Hematopoietic multipotent progenitor cell treated with erythropoietin and hydrocortisone succinate and interleukin-3 and kit ligand, for 17 days (in vitro differentiated cells): ENCODE measurements around the gene DNAJC17.

Experiments
- DNase-seq: peaks from one replicate; pipeline ENCODE4 v3.0.0-alpha.2; 2015; ENCODE audit warnings: low spot score

The DNAJC17 gene

DNA sequence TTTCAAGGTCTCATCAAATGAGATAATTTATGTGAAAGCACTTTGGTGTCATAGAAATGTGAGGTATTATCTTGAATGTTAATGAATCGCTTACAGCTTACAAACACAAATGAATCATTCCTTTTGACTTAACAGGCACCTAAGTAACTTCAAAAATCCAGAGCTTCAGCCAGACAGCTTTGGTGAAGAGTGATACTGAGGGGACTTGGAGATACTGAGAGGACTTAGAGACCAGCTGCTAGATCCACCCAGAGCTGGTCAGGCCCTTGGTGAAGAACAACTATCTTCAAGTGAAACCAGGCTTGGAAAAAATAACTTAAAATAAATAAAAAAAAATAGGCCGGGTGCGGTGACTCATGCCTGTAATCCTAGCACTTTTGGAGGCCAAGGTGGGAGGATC is 16.6 kb downstream of the DNAJC17 start:
- no peak for DNase-seq

DNA sequence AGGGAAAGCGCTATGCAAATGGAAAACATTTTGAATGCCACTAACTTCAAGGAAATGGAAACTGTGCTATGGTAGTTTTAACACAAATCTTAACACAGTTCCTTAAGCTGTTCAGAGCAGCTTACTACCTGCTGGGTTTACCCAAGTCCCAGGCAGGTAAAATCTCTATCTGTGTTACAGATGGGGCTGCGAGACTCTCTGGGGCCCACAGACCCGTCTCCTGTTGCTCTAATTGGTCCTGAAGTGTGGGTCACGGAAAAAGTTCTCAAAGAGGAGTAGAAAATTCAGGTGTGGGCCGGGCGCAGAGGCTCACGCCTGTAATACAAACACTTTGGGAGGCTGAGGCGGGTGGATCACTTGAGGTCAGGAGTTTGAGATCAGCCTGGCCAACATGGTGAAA is 17.3 kb downstream of the DNAJC17 start:
- no peak for DNase-seq

DNA sequence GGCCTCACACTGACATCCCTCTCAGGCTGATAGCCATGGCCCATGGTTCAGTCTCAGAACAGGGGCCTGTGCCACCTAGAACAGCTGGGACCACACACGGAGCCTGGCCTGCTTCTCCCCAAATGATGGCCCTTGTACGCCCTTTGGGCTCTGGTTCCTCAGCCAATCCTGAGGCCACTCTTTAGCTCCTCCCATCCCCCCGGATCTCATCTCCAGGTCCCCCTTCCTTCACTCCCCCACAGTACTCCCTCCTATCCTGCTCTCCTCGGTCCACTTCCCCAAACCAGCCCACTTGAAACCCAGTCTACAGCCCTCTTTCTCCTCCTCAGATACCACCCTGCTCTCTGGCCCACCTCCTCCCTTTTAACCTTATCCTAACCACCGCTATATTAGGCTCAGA is 18.2 kb downstream of the DNAJC17 start:
- no peak for DNase-seq

DNA sequence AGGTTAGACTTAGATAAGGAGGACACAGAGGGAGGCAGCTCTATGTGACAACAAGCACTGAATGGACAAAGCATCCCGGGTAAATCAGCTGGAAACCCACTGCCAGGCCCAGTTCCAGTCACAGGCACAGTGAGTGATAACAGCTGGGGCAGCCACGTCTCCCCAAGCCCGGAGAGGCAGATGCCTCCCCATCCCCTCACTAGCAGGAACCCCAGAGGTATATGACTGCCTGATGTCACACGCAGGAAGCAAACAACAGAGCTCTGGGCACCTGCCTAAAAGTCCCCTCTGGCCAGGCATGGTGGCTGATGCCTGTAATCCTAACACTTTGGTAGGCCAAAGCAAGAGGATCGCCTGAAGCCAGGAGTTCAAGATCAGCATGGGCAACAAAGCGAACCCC is 19.3 kb downstream of the DNAJC17 start:
- no peak for DNase-seq

DNA sequence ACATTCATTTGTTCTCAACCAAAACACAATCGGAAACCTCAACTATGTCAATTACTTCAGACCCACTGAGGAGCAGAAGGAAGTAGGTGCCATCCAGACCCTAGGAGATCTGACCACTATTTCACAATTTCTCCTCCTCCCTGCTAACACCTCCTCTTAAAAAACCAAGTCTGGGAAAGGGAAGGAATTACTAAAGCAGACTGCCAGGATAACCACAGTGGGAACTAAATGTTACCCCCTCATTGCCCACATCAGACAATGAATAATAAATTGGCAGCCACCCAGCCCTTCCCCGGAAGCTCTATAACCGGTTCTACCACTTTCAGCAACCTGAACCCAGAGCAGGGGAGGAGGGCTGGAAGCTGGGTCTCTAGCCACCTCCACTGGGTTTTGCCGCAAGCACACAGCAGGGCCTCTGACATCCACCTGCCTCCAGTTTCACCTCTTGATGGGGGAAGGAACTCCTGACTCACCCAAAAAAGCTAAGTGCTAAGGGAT is 19.9 kb downstream of the DNAJC17 start:
- DNase-seq, result no peak

DNA sequence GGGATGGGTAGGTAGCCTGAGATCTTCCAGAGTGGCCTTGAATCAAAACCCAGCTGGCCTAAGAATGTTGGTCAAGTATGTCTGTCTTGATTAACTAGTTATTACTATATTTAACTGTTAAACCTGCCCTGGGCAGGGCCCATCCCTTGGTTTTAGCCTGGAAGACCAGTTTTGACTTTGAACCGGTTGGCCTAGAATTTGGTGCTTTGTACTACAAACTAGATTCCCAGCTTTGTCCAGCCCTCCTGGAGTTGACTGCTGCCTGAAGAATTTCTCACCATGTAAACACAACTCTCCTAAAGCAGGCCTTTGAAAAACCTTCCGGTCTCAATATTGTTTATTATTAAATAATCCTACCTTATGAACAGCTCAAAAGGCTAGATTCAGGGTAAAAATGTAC is 21.5 kb downstream of the DNAJC17 start:
- DNase-seq, result no peak

DNA sequence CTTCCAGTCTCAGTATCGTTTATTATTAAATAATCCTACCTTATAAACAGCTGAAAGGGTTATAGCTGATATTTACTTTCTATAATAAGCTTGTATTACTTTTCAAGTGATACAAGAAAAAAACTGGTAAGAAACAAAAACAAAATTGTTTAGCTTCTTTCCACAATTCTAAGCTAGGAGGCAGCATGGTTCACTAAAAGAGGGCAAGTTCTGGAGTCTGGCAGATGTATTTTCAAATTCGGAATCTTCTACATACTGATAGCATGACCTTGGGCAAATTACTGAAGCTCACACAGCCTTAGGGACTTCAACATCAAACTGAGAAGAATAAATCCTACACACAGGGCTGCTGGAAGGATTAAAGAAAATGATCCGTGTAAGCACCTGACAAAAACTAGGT is 22.1 kb downstream of the DNAJC17 start:
- peak; percentile 21 for DNase-seq

DNA sequence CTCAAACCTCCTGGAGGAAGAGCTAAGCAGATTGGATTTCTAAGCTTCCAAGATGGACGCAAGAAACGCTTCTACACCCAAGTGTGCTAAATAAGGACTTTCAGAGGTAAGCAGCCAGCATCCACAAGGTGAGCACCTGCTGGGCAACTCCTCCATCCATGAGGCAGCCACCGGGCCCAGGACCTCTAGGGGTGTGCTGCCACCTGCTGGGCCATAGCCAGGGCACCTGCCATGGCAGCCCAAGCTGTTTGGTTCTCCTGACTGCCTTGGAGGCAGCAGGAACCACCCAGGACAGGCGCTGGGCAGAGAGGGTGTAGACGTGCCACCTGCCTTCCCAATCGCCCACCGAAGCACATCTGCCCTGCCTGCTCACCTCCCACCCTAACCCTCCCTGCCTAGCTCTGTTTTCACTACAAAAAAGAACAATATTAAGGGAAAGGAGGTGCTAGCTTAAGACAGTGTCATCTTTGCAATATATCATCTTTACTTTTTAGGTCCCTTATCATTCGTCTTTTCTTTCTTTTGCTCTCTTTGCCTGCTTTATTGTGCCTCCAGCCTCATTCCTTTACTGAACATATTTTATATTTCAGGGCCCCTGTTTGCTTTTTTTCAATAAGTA is 24.6 kb downstream of the DNAJC17 start:
- DNase-seq, result peak; percentile 92

DNA sequence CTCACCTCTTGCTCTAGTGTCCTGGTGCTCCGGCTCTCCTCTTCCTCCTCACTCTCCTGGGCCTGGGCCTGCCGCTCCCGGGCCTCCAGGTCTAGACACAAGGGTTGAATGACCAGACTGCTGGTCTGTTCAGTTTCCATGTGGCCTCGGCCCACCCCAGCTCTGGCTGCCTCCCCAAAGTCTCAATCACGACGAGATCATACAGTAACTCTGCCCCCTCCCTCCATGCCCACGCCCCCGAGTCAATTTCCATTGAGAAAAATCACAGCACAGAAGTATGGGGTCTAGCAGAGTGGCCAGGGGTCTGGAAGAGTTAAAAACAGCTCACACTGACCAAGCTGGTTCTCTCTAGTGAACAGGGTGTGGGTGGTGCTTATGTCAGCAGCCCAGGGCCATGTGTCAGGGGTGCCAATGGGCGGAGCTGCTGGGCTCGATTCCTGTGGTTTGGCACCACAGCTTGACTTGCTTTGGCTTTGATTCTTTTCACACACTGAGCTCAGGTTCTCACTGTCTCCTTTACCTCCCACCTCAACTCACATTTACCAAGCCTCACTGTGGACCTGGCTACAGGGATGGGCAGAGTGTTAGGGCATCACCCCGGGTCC is 30.6 kb downstream of the DNAJC17 start:
- peak; percentile 61 for DNase-seq

DNA sequence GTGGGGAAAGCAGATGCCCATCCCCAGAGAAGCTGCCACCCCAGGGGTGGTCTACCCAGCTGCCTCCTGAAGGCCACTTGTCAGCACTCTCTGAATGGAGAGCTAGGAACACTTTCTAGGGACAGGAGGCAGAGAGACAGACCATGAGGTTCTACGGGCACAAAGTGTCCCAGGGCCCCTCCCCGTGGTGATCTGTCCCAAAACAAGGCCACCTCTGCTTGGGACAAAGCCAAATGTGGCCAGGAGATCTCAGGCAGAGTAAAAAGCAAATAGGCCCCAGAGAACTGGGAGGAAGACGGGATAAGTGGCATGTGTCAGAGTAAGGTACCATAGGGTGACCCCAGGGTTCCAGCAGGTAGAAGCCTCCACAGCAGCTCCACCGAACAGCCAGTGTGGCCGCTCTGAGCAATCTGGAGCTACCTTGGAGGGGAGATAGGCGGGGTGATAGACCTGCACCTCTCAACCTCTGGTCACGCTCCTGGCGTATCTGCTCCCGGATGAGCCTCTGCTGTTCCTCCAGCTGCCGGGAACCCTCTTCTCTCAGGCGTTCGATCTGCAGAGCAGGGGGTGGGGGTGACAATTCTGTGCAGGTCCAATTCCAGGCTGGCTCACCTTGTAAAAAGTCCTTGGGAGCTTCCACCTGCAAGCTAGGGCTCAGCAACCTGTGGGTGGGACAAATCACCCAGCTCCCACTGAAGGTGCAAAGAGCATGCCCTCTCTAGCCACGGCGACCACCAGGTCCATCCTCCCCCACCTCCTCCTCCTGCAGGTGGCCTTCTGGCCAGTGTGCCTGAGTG is 31.3 kb downstream of the DNAJC17 start:
- no peak for DNase-seq

DNA sequence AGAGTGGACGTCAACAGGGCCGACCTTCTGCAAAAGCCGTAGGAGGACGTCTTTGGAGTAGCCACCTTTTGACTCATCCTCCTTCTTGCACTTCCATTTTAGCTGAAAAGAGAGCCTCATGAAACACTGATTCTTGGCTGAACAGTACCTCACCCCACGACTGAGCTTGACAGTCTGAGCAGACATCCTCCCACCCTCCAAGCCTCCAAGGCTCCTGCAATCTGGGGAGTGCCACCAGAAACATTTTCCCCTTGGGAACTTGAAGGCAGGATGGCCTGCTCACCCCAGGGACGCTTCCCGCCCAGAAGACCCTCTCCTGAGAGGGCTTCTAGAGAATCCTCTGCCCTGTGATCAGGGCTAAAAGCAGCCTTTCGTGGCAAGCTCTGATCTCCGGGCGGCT is 32.3 kb downstream of the DNAJC17 start:
- DNase-seq, result no peak

DNA sequence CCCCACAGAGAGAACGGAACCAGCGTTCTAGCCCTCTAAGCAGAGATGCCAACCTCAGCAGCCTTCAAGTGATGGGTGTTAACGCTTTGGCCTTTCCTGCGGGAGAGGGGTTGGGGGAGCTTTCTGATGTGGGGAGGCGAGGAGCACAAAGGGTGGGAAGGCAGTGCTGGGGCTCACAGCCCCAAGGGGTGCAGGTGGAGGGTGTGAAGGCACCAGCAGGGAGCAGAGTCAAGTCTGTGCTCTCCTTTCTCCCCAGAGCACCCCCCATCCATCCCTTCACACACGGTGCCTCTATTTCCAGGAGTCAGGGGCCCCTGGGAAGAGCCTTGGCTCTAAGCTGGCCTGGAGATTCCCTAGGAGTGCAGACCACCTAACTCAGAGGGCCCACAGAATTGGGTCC is 33.4 kb downstream of the DNAJC17 start:
- no peak for DNase-seq

DNA sequence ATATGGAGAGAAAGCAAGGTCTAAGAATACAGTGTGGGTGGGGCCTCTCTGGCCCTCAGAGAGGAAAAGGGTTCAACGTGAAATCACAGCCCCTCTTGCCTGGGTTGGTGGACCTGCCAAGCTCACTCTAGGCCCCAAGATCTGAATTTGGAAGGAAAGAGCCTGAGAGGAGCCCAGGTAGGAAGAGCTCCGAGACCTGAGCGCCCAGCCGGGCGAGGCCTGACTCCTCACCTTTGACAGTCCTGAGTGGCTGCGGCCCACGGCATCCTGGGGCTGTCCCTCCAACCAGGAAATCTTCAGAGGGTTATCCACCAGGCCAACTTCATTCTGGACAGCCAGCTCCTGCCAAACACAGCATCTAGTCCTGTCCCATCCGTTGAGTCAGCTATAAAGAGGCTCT is 33.8 kb downstream of the DNAJC17 start:
- no peak for DNase-seq

DNA sequence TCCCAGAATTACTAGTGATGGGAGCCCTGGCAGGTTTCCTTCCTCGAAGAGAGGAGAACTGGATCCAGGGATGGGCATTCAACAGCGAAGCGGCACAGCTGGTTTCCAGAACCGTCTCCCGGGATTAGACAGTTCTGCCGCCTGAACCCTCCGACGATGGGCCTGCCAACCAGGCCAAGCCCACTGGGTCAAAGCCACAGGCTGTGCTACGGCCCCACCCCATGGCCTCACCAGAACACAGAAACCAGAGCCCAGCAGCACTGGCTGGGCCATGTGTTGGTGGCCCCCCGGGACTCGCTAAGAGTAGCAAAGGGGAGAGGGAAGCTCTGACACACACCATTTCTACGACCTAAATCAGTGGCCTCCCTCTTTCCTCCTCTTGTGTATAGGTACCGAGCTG is 35.3 kb downstream of the DNAJC17 start:
- DNase-seq, result no peak

DNA sequence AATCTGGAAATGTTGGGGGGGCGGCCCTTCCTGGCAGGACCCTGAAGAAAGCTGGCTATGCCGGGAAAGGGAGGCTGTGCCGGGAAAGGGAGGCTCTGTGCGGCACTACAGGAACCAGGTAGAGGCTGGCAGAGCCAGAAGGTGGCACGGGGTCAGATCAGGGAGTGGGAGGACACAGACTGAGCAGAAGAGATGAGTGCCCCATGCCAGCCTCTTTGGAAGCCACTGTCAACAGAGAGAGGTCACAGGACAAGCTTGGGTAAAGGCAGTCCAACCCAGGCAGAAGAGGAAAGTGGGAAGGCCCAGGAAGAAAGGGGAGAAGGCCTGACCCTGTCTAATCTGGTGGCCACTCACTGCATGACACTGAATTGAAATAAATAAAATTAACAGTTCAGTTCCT is 36.0 kb downstream of the DNAJC17 start:
- DNase-seq, result no peak

DNA sequence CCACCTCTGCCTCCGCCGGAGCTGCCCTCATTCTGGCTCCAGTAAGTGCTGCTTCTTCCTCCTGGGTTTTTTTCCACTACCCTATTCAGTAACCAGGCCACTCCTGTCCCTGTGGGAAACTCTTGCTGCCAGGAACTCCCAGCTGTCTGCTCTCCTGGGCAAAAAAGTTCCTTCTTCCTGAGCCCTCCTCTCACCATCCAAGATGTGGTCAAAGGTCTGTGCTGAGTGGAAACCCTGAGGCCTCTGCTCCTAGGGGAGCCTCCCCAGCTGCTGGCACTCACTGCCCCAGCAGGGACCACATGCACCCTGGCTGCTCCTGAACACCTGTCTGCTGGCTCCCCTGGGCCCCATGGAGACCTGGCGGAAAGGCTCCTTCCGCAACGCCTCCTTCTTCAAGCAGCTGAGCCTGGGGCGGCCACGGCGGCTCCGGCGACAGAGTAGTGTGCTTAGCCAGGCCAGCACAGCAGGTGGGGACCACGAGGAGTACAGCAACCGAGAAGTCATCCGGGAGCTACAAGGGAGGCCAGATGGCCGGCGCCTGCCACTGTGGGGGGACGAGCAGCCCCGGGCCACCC is 37.0 kb downstream of the DNAJC17 start:
- no peak for DNase-seq

DNA sequence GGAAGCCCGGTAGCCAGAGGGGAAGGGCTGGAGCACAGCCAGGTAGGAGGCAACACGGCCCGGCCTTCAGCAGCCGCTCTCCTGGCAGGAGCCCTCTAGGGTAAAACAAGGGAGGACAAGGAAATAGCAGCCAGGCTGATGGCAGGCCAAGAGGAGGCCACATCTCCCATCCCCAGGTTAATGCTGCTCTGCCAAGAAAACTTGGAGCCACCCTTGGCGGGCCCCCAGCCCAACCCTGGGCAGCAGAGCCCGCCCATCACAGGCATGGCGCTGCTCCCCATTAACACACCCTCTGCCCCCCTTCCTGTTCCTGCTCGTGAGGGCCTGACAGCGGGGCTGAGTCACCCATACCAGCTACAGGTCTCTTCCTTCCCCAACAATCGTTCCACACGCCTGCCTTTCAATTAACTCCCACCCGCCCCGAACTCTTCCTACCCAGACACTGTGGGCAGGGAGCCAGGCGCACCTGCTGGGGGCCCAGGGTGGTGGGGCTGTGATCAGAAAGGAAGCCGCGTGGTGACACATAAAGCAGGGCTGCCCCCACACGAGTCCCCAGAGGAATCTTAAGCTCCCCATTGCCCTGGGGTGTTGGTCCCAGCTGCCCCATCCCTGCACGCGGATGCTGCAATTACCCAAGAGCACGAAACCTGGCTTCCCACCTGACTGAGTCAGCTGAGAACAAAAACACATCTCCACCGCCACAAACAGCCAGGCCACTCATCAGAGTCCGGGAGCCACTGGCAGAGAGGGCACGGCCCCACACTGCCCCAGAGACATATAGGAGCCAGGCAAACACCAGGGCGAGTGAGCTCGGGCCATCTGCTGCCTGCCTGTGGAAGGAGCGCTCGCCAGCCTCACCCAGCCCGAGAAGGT is 37.8 kb downstream of the DNAJC17 start, which contains the start of gene C15orf62:
C15orf62 (plus strand) TSS at position 707 of the 873 bp plus-strand sequence. CDS start 516 bp downstream, outside the sequence.
- DNase-seq, result peak; percentile 52

DNA sequence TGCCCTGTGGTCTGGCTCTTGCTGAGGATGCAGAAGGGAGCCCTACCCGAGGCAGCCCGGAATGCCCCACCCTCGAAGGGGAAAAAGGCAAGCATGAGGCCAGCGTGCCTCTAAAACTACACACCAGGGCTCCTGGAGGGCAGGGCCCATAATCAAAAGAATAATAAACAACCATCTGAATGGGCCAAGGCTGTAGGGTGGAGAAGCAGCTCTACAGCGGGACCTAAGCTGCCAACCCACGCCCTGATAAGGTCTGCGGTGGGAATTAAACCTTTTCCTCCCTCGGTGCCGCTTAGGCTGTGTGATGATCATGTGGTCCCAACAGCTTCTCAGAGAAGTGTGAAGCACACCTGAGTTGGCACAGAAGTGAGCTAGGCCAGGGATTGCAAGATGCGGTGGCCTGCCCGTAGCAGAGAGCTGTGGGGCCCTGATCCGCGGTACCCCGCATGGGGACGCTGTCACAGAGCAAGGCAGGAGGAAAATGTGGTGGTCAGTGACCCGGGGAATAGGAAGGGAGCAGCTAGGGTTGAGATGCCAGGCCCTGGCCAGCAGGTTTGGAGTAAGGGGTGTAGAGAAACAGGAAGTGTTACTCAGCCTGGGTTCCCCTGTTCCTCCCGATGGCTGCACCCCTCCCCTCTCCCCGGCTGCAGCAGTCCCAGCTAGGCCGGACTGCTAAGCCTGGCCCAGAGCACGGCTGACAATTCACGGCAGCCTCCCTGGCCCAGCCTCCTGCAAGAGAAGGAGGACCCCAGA is 38.6 kb downstream of the DNAJC17 start:
- peak; percentile 42 for DNase-seq

DNA sequence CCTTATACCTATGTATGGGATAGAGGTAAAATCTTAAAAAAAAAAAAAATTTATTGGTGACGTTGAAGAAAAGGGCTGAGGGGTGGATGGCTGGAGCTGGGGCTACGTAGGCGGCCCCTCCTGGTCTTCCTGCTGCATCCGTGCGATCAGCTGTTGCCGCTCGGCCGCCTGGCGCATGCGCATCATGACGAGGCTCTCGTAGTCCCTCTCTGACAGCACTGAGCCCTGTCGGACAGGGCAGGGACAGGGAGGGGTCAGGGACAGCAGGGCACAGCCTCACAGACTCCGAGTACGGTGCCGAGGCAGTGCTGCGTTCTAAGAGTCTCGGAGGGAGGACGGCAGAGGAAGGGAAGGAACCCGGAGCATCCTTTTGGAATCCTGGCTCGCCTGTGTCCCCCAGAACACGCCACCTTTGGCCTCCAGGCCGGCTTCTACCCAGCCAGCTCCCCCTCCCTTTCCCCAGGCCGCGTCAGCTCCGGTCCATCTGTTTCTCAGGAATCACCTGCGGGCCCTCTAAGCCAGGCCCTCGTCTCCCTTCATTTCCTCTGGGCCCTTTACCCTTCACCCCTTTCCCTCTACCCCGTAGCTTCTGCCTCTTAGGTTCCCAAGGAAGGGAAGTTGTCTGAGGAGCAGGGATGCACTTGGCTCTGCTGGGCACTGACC is 39.3 kb downstream of the DNAJC17 start:
- DNase-seq, result no peak
